ENCODE data around the gene TBC1D17. TPM values are rescaled to one million over a fixed set of nuclear protein-coding genes. Genes with fewer than 3 reads are reported as not detected.
A peak's percentile ranks its signal among the peaks of the same experiment; 100 is the strongest.

TBC1D17 gene
- total RNA-seq, 1 donor from 2014 or later: 33.9 TPM

DNA sequence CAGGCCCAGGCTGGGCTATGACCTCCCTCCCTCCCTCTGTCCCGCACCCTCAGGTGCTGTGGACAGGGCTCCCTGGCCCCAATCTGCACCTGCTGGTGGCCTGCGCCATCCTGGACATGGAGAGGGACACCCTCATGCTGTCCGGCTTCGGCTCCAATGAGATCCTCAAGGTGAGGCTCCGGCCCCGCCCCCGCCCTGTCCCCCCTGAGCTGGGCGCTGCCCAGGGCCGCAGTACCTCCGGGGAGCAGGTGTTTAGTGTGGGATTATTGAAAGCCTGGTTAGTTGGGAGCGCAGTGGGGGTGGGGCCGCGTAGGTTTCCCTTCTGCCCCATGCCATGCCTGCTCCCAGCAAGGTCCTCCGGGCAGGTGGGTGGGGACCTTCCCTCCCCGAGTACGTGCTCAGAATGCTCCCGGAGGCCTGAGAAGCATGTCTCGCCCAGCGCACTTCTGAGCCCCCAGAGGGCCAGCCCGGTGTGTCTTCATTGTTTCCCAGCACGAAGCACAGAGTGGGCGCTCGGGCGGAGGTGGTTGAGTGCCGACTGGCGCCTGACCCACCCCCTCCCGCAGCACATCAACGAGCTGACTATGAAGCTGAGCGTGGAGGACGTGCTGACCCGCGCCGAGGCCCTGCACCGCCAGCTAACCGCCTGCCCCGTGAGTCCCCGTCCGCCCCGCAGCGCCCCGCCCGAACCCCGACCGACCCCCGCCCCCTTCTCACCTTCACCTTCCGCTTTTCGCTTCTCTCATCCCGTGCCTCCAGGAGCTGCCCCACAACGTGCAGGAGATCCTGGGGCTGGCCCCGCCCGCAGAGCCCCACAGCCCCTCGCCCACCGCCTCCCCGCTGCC is 10.4 kb downstream of the TBC1D17 start:
- Mint-ChIP-seq H3K4me1 (ENCODE audit: unreplicated experiment) (peaks cover 7% of the 10 kb centered on the region), H3K27me3 (peaks cover 14% of the 10 kb centered on the region), H3K36me3 (peaks cover 15% of the 10 kb centered on the region), H3K9me3 (no peaks in the 10 kb centered on the region), H3K27ac (no peak overlapping the region), H3K4me3 (no peak overlapping the region)
- DNase-seq (ENCODE audit: extremely low spot score, unreplicated experiment): no peak
- TF ChIP-seq, protein P1, sequence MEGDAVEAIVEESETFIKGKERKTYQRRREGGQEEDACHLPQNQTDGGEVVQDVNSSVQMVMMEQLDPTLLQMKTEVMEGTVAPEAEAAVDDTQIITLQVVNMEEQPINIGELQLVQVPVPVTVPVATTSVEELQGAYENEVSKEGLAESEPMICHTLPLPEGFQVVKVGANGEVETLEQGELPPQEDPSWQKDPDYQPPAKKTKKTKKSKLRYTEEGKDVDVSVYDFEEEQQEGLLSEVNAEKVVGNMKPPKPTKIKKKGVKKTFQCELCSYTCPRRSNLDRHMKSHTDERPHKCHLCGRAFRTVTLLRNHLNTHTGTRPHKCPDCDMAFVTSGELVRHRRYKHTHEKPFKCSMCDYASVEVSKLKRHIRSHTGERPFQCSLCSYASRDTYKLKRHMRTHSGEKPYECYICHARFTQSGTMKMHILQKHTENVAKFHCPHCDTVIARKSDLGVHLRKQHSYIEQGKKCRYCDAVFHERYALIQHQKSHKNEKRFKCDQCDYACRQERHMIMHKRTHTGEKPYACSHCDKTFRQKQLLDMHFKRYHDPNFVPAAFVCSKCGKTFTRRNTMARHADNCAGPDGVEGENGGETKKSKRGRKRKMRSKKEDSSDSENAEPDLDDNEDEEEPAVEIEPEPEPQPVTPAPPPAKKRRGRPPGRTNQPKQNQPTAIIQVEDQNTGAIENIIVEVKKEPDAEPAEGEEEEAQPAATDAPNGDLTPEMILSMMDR (conservative IDR thresholded peaks at IDR 0.05): no peak

DNA sequence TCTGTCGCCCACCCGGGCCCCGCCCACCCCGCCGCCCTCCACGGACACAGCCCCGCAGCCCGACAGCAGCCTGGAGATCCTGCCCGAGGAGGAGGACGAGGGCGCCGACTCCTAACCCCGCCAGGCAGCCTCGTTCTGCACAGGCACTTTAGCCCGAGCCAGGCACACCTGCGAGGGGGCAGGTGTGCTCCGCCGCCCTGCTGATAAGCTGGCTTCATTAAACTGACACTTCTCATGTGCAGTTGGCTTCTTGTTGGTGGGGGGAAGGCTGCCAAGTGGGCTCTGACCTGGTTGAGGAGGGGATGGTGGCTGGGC is 11.0 kb downstream of the TBC1D17 start:
- no peak overlapping the region for H3K27ac Mint-ChIP-seq
- no peaks in the 10 kb centered on the region for H3K9me3 Mint-ChIP-seq
- TF ChIP-seq, protein P1 (conservative IDR thresholded peaks at IDR 0.05): no peak
- H3K27me3 Mint-ChIP-seq: peaks cover 15% of the 10 kb centered on the region
- no peak for DNase-seq (ENCODE audit: extremely low spot score, unreplicated experiment)
- no peak overlapping the region for H3K4me3 Mint-ChIP-seq
- H3K4me1 Mint-ChIP-seq (ENCODE audit: unreplicated experiment): peaks cover 8% of the 10 kb centered on the region
- H3K36me3 Mint-ChIP-seq: peaks cover 11% of the 10 kb centered on the region

DNA sequence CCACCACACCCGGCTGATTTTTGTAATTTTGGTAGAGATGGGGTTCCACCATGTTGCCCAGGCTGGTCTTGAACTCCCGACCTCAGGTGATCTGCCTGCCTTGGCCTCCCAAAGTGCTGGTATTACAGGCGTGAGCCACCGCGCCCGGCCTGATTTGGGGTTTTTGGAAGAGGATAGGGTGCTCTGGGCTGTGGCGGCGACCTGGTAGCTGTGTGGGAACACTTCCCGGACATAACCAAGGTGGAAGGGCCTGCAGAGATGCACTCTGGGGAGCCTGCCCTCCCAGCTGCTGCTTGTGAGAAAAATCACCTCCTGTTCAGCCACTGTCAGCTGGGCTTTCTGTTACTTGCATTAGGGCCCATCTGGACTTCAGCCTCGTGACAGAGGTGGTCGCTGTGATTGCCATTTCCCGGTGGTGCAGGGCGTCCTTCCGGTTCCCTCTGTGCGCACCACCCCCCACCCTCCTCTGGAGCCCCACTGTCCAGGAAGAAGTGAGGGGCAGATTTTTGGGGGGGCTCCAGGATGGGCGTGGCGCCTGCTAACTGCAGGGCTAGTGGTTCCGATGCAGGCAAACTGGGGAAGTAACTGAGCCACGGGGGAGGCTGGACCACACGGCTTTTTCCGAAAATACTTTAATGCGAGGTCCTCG is 11.7 kb downstream of the TBC1D17 start:
- no peak overlapping the region for H3K27ac Mint-ChIP-seq
- no peak overlapping the region for H3K4me3 Mint-ChIP-seq
- H3K4me1 Mint-ChIP-seq (ENCODE audit: unreplicated experiment): peaks cover 8% of the 10 kb centered on the region
- TF ChIP-seq, protein P1 (conservative IDR thresholded peaks at IDR 0.05): no peak
- H3K36me3 Mint-ChIP-seq: peaks cover 11% of the 10 kb centered on the region
- H3K9me3 Mint-ChIP-seq: no peaks in the 10 kb centered on the region
- DNase-seq (ENCODE audit: extremely low spot score, unreplicated experiment): no peak
- H3K27me3 Mint-ChIP-seq: peaks cover 15% of the 10 kb centered on the region

DNA sequence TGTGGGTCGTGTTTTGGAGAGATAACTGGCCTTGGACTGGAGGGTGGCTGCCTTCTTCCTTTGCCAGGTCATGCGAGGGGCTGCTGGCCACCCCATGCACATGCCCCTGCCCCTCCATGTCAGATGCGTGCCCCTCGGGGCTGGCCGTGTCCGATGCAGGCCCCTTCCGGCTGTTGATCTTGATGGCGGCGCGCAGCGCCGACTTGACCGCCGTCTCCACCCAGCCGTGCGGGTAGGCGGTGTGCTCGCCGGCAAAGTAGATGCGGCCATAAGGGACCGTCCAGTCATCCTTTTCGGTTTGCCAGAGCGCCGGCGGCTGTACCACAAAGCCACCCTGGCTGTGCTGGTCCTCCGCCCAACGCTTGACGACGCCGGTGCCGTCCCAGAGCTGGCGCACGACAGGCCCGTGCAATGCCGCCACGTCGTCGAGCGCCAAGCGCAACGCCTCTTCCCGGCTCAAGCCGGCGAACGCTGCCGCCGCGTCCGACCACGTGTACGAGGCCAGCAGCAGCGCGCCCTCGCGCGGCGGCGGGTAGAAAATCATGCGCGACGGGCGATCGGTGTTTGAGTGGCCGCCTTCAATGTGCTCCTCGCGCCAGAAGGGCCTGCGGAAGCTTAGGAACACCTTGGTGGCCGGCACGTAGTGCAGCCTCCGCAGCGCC is 12.3 kb downstream of the TBC1D17 start:
- peaks cover 6% of the 10 kb centered on the region for H3K36me3 Mint-ChIP-seq
- no peak overlapping the region for H3K27ac Mint-ChIP-seq
- H3K9me3 Mint-ChIP-seq: no peaks in the 10 kb centered on the region
- H3K4me1 Mint-ChIP-seq (ENCODE audit: unreplicated experiment): peaks cover 8% of the 10 kb centered on the region
- peak overlapping the region; percentile 80 for H3K4me3 Mint-ChIP-seq
- TF ChIP-seq, protein P1 (conservative IDR thresholded peaks at IDR 0.05): peak; percentile 80
- H3K27me3 Mint-ChIP-seq: peaks cover 15% of the 10 kb centered on the region
- no peak for DNase-seq (ENCODE audit: extremely low spot score, unreplicated experiment)

DNA sequence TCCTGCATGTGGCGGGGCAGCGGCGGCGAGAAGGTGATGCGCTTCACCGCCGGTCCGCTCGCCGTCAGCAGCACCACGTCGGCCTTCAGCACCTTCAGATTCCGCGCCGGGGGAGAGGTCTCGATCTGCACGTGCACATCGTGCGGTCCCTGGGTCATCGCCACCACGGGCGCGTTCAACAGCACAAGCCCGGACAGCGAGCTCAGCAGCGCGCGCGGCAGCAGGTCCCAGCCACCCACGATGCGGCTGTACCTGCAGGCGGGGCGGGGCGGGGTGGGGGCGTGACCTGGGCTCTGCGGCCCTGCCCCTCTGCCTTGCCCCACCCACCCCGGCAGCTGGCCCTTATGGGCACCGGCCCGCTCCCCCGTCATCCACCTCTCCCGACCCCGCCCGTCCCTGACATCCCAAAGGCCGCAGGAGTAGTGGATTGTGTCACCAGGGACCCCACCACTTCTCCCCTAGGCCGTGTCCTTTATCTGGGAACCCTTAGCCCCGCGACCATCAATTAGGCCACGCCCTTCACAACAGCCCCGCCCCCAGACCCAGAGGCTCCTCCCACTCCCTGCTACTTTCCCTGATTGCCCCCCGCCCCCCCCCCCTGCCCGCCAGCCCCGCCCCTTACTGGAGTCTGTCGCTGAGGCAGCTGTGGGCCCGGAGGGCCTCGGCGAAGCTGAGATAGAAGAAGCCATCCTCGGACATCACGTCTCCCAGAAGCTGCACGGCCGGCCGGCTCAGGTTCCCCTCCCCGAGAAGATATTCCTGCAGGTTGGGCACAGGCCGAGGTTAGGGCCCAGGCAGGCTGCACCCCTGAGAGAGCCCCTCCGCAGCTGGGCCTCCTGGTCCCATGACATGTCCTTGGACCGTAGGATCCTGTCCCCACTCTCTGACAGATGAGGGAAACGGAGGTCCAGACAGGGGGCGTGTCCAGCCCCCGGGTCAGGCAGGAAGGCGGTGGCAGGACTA is 13.1 kb downstream of the TBC1D17 start:
- H3K27ac Mint-ChIP-seq: peak overlapping the region; percentile 31
- peaks cover 15% of the 10 kb centered on the region for H3K27me3 Mint-ChIP-seq
- peaks cover 8% of the 10 kb centered on the region for H3K4me1 Mint-ChIP-seq (ENCODE audit: unreplicated experiment)
- TF ChIP-seq, protein P1 (conservative IDR thresholded peaks at IDR 0.05): peak; percentile 33
- peaks cover 4% of the 10 kb centered on the region for H3K36me3 Mint-ChIP-seq
- H3K4me3 Mint-ChIP-seq: peak overlapping the region; percentile 80
- DNase-seq (ENCODE audit: extremely low spot score, unreplicated experiment): no peak
- no peaks in the 10 kb centered on the region for H3K9me3 Mint-ChIP-seq

Measured in type B pancreatic cell (in vitro differentiated cells).